ENCODE results near the gene ADAMTSL2.

Gene ADAMTSL2

DNA sequence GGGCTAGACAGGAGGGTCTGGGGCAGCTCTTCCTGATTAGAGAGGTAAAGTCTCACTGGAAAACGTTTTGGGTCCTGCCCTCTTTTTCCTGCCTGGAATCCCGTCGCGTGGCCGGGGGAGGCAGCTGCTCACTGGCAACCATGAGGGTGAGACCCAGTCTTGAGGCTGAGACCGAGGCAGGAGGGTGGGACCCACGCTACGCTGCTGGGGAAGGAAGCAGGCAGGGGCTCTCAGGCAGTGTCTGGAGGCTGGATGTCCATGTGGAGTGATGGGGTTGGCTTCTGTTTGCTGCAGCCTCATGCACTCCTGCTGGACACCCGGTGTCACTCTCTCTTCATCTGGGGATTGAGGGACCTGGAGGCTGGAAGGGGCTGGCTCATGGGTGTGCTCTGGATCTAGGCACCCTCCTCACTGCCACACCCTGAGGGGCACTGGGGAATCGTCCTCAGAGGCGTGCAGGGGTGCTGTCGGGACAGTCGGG, 44.3 kb upstream of the ADAMTSL2 start (continued):
- TF ChIP-seq, protein P1, sequence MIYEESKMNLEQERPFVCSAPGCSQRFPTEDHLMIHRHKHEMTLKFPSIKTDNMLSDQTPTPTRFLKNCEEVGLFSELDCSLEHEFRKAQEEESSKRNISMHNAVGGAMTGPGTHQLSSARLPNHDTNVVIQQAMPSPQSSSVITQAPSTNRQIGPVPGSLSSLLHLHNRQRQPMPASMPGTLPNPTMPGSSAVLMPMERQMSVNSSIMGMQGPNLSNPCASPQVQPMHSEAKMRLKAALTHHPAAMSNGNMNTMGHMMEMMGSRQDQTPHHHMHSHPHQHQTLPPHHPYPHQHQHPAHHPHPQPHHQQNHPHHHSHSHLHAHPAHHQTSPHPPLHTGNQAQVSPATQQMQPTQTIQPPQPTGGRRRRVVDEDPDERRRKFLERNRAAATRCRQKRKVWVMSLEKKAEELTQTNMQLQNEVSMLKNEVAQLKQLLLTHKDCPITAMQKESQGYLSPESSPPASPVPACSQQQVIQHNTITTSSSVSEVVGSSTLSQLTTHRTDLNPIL (CRISPR knock-in tag; IDR thresholded peaks at IDR 0.05; ENCODE audit: low read depth) = no peak
- TF ChIP-seq, protein P2, sequence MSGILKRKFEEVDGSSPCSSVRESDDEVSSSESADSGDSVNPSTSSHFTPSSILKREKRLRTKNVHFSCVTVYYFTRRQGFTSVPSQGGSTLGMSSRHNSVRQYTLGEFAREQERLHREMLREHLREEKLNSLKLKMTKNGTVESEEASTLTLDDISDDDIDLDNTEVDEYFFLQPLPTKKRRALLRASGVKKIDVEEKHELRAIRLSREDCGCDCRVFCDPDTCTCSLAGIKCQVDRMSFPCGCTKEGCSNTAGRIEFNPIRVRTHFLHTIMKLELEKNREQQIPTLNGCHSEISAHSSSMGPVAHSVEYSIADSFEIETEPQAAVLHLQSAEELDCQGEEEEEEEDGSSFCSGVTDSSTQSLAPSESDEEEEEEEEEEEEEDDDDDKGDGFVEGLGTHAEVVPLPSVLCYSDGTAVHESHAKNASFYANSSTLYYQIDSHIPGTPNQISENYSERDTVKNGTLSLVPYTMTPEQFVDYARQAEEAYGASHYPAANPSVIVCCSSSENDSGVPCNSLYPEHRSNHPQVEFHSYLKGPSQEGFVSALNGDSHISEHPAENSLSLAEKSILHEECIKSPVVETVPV (CRISPR knock-in tag; IDR thresholded peaks at IDR 0.05) = no peak

DNA sequence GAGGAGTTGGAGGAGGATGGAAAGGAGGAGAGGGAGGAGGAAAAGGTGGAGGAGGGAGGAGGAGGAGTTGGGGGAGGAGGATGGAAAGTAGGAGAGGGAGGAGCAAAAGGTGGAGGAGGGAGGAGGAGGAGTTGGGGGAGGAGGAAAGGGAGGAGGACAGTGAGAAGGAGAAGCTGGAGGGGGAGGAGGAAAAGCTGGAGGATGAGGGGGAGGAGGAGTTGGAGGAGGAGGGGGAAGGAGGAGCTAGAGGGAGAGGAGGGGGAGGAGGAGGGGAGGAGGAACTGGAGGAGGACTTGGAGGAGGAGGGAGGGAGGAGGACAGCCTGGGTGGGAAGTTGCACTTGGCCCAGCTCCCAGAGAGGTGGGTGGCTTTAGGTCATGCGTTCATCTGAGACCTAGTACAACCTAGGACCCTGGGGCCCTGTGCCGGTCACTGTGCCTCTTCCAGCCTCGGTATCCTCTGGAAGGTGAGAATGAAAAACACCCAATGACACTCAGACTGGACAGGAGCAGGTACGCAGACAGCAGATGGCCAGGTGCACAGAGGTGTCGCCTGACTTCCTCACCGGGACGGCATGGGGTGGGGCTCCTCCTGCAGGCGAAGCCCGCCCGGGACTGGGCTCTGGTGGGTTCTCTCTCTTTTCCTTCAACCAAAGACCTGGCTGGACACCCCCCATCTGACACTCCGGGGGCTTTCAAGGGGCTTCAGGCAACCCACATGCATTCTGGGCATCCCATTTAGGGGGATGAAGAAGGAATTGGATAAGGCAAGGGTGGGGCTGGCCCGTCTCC, 43.4 kb upstream of the ADAMTSL2 start:
- TF ChIP-seq TOX (CRISPR knock-in tag; IDR thresholded peaks at IDR 0.05; ENCODE audit: borderline replicate concordance) = no peak
- TF ChIP-seq SNAI2 (CRISPR knock-in tag; IDR thresholded peaks at IDR 0.05) = no peak
- TF ChIP-seq PPARA (CRISPR knock-in tag; IDR thresholded peaks at IDR 0.05; ENCODE audit: borderline replicate concordance) = no peak
- TF ChIP-seq, protein P2 (CRISPR knock-in tag; IDR thresholded peaks at IDR 0.05) = no peak
- TF ChIP-seq, protein P1 (CRISPR knock-in tag; IDR thresholded peaks at IDR 0.05; ENCODE audit: low read depth) = no peak
- TF ChIP-seq ZC3H10 (CRISPR knock-in tag; IDR thresholded peaks at IDR 0.05) = no peak
- TF ChIP-seq RARB (CRISPR knock-in tag; IDR thresholded peaks at IDR 0.05) = no peak
- TF ChIP-seq ZNF565 (CRISPR knock-in tag; conservative IDR thresholded peaks at IDR 0.05; ENCODE audit: low read depth) = no peak
- TF ChIP-seq ZFP30 (CRISPR knock-in tag; IDR thresholded peaks at IDR 0.05) = no peak
- TF ChIP-seq OSR1 (CRISPR knock-in tag; IDR thresholded peaks at IDR 0.05) = no peak
- no peak for TF ChIP-seq ZNF70 (CRISPR knock-in tag; IDR thresholded peaks at IDR 0.05)
- no peak for ATAC-seq

DNA sequence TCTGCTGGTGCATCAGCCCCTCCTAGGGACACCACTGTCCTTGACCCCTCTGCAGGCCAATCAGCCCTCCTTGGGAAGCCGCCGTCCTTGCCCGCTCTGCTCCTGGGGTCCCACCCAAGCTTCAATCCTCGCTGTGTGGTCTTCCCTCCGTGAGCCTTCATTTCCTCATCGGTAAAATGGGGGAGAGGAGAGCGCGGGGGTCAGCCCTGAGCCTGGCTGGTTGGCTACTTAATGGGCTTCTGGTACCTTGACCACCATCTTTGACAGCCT, 42.9 kb upstream of the ADAMTSL2 start:
- no peak for ATAC-seq
- TF ChIP-seq BACH2 (CRISPR knock-in tag; IDR thresholded peaks at IDR 0.05; ENCODE audit: borderline replicate concordance) = no peak

DNA sequence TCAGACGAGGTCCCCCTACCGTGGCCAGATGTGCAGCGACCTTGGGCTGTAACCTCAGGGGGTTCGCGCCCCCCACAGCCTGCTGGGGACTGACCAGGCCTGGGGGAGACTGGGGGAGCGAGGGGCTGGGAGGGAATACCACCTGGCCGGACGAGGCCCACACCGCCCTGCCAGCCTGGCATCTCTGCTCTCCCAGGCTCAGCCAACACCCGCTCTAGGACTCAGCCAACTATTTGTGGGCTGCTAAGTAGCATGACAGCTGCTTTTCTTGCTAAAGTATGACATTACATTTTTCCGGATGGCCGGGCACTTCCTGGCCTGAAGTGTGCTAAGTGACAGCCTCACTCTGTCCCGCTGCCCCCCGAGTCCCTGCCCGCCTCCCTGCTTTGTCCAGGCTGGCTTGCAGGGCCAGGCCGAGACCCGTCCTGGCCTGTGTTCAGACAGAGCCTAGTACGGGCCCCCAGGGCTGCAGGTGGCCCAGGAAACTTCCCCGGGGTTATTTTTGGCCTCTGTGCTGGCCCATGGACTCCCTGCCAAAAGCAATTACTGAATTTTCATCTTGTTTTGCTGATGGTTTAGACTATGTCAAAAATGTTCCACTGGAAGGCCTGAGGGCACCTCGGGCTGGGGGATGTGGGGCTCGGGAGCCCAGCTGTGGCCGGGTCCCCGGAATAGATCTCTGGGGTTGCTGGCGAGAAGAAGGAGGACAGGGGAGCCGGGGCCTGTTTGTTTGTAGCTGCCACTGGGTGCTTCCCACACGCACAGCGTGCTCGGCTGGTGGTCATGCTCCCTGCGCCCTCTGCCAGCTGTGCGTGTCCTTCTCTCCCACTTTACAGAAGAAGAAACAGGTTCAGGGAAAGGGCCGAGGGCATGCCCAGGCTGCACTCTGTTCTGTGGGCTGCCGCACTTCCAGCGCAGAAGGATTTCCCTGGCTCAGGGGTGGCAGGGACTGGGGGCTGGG, 42.2 kb upstream of the ADAMTSL2 start:
- no peak for TF ChIP-seq ISL1 (CRISPR knock-in tag; IDR thresholded peaks at IDR 0.05)
- TF ChIP-seq ARNTL (CRISPR knock-in tag; IDR thresholded peaks at IDR 0.05; ENCODE audit: borderline replicate concordance, low read depth) = no peak
- no peak for TF ChIP-seq SNAI2 (CRISPR knock-in tag; IDR thresholded peaks at IDR 0.05)
- TF ChIP-seq PPARA (CRISPR knock-in tag; IDR thresholded peaks at IDR 0.05; ENCODE audit: borderline replicate concordance) = no peak
- no peak for TF ChIP-seq ZC3H10 (CRISPR knock-in tag; IDR thresholded peaks at IDR 0.05)
- TF ChIP-seq CSDC2 (CRISPR knock-in tag; IDR thresholded peaks at IDR 0.05) = no peak
- no peak for TF ChIP-seq GLIS3 (CRISPR knock-in tag; IDR thresholded peaks at IDR 0.05)
- peak; percentile 13; the same call in 2 of the 3 replicates for ATAC-seq

DNA sequence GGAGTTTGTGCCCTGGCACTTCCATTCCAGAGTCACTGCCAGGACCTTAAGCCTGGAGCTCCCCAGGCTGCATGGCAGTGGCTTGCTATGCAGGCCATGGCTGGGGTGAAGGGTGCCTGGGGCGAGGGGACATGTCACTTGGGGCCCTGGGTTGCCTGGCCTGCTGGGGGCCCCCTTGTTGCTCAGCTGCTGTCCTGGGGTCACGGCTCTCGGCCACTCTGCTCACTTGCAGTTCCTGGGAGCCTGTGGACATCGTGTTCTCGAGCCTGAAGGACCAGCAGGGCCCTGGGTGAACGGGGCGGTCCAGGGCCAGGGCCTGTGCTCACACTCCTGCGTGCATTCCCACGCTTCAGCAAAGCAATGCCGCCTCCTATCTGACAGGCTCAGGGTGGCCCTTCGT, 41.1 kb upstream of the ADAMTSL2 start:
- no peak for ATAC-seq
- TF ChIP-seq ZFP3 (CRISPR knock-in tag; IDR thresholded peaks at IDR 0.05) (no peak), ZNF70 (CRISPR knock-in tag; IDR thresholded peaks at IDR 0.05) (no peak), OSR1 (CRISPR knock-in tag; IDR thresholded peaks at IDR 0.05) (no peak), CSDC2 (CRISPR knock-in tag; IDR thresholded peaks at IDR 0.05) (no peak), ARNTL (CRISPR knock-in tag; IDR thresholded peaks at IDR 0.05; ENCODE audit: borderline replicate concordance, low read depth) (no peak), ZFP30 (CRISPR knock-in tag; IDR thresholded peaks at IDR 0.05) (no peak)
- TF ChIP-seq, protein P2 (CRISPR knock-in tag; IDR thresholded peaks at IDR 0.05) = no peak
- TF ChIP-seq, protein P3, sequence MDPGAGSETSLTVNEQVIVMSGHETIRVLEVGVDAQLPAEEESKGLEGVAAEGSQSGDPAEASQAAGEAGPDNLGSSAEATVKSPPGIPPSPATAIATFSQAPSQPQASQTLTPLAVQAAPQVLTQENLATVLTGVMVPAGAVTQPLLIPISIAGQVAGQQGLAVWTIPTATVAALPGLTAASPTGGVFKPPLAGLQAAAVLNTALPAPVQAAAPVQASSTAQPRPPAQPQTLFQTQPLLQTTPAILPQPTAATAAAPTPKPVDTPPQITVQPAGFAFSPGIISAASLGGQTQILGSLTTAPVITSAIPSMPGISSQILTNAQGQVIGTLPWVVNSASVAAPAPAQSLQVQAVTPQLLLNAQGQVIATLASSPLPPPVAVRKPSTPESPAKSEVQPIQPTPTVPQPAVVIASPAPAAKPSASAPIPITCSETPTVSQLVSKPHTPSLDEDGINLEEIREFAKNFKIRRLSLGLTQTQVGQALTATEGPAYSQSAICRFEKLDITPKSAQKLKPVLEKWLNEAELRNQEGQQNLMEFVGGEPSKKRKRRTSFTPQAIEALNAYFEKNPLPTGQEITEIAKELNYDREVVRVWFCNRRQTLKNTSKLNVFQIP (CRISPR knock-in tag; IDR thresholded peaks at IDR 0.05; ENCODE audit: borderline replicate concordance, low read depth) = no peak
- TF ChIP-seq, protein P4, sequence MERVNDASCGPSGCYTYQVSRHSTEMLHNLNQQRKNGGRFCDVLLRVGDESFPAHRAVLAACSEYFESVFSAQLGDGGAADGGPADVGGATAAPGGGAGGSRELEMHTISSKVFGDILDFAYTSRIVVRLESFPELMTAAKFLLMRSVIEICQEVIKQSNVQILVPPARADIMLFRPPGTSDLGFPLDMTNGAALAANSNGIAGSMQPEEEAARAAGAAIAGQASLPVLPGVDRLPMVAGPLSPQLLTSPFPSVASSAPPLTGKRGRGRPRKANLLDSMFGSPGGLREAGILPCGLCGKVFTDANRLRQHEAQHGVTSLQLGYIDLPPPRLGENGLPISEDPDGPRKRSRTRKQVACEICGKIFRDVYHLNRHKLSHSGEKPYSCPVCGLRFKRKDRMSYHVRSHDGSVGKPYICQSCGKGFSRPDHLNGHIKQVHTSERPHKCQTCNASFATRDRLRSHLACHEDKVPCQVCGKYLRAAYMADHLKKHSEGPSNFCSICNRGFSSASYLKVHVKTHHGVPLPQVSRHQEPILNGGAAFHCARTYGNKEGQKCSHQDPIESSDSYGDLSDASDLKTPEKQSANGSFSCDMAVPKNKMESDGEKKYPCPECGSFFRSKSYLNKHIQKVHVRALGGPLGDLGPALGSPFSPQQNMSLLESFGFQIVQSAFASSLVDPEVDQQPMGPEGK (CRISPR knock-in tag; IDR thresholded peaks at IDR 0.05; ENCODE audit: borderline replicate concordance) = no peak
